Dermis blood vessel endothelial cell (primary cell): Measurements from ENCODE around the gene KLK10. TPM values are rescaled to one million over a fixed set of nuclear protein-coding genes. Genes with fewer than 3 reads are reported as not detected.

Source experiments
- DNase-seq: peaks from one replicate; pipeline ENCODE4 v3.0.0; 2010
- total RNA-seq: library from RNA; depleted of rRNA; stranded (reverse); fragments of >200 nt; gene quantifications from 2 replicates; pipeline ENCODE4 v1.2.3, GENCODE V29; 2014

Gene KLK10
- total RNA-seq = 0.09 and 1.0 TPM in 2 replicates

GRCh38 chr19:51019544-51019925, at the start of gene KLK10:
Gene KLK10 (minus strand): TSS chr19:51019709. CDS start chr19:51019130, 579 bp downstream.
- DNase-seq = no peak

GRCh38 chr19:51066393-51067186, 47.1 kb upstream of the KLK10 start:
- no peak for DNase-seq

GRCh38 chr19:51065221-51065960, 45.9 kb upstream of the KLK10 start:
- no peak for DNase-seq

- DNase-seq = peak; percentile 11
Measured at GRCh38 chr19:51064534-51065220, 45.2 kb upstream of the KLK10 start, which contains the start of gene KLK13. Gene KLK13 (minus strand): TSS chr19:51065092. CDS start chr19:51065067, 25 bp downstream.

- DNase-seq = no peak
Measured at GRCh38 chr19:51063664-51064063, 44.2 kb upstream of the KLK10 start.

GRCh38 chr19:51060973-51061372, 41.5 kb upstream of the KLK10 start:
- no peak for DNase-seq

GRCh38 chr19:51060336-51060735, 40.8 kb upstream of the KLK10 start:
- no peak for DNase-seq

- no peak for DNase-seq
Measured at GRCh38 chr19:51059715-51060114, 40.2 kb upstream of the KLK10 start.

GRCh38 chr19:51055866-51056265, 36.4 kb upstream of the KLK10 start:
- no peak for DNase-seq

GRCh38 chr19:51047031-51047335, 27.5 kb upstream of the KLK10 start:
- DNase-seq = peak; percentile 28

- DNase-seq = no peak
Measured at GRCh38 chr19:51044327-51044726, 24.8 kb upstream of the KLK10 start.

- no peak for DNase-seq
Measured at GRCh38 chr19:51043497-51043896, 24.0 kb upstream of the KLK10 start.

GRCh38 chr19:51040151-51040550, 20.6 kb upstream of the KLK10 start:
- no peak for DNase-seq

- DNase-seq = no peak
Measured at GRCh38 chr19:51036519-51036918, 17.0 kb upstream of the KLK10 start.

- DNase-seq = no peak
Measured at GRCh38 chr19:51034704-51035103, 15.2 kb upstream of the KLK10 start, which contains the start of gene KLK12. Gene KLK12 (minus strand): TSS chr19:51035002. CDS start chr19:51034621, 381 bp downstream.

- no peak for DNase-seq
Measured at GRCh38 chr19:51031880-51032225, 12.3 kb upstream of the KLK10 start.

- no peak for DNase-seq
Measured at GRCh38 chr19:51031220-51031879, 11.8 kb upstream of the KLK10 start.

- no peak for DNase-seq
Measured at GRCh38 chr19:51030631-51031030, 11.1 kb upstream of the KLK10 start.

- DNase-seq = no peak
Measured at GRCh38 chr19:51029718-51030117, 10.2 kb upstream of the KLK10 start.

- DNase-seq = no peak
Measured at GRCh38 chr19:51027873-51028272, 8.4 kb upstream of the KLK10 start.

GRCh38 chr19:51027126-51027806, 7.8 kb upstream of the KLK10 start:
- no peak for DNase-seq

- no peak for DNase-seq
Measured at GRCh38 chr19:51026554-51026831, 7.0 kb upstream of the KLK10 start, which contains the start of gene KLK11. Gene KLK11 (minus strand): TSS chr19:51026616. CDS start chr19:51025631, 985 bp downstream.
